ENCODE measurements around the gene HSPA2.
"Not testable (repeated sequence)": the region's sequence is repeated elsewhere in the genome, so short reads cannot be mapped to it uniquely, and the experiment has no call there.

HSPA2 gene

DNA sequence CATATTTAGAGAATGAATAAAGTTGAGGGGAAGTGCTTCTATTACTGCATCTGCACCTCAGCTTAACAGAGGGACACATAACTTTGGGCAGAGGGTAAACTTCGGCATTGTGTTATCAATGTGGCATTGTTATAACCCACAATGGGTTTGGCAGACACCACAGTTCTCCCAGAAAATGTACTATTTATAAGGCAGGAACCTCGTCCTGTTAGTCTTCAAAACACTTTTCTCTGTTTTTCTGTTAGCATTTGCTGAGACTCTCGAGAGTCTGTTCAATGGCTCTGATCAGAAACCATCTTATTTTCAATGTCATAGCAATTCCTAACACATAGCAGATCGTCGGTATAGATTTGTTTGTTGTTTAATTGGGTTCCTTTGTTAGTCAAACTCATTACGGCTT lies 23.2 kb downstream of the HSPA2 start:
- DNase-seq: no peak

DNA sequence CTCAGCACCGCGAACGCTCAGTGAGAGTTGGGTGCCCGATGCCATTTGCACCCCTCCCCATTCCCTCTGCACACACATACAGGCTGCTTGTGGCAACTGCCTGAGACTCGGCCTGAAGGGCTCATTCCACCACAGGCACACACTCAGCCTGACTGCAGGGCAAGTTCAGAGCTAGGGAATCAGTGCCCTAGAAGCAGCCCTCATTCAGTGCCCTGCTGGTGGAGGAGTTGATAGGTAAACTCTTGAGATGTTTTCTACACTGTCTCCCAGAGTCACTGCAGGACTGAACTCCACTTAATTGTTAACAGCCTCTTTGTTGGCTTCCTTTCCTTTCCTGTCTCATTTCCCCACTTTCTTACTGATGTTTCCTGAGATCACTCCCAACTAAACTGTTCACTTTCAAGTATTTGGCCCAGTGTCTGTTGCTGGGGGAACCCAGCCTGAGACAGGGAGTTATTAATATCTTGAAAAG lies 26.1 kb downstream of the HSPA2 start:
- DNase-seq: no peak

DNA sequence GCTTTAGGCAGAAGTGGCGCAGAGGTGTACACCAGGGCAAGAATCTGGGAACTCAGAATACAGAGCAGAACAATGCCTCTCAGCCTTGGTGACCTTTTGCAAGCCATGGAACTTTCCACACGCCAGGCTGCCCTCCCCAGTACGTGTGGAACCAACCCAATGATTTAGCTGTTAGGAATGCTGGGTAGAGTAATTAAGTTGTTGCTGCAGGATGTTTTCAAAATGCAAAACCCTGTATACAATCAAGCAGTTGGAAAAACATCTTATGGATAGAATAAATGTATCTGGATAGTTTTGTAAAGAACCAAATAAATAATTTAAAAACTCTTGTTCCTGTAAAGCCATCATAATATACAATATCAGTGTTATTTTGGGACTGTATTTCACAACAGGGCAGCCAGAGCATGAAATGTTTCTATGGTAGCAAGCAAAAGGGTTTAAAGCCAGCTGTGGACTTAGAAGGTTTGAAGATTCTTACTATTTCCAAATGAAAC lies 28.6 kb downstream of the HSPA2 start:
- no peak for DNase-seq

DNA sequence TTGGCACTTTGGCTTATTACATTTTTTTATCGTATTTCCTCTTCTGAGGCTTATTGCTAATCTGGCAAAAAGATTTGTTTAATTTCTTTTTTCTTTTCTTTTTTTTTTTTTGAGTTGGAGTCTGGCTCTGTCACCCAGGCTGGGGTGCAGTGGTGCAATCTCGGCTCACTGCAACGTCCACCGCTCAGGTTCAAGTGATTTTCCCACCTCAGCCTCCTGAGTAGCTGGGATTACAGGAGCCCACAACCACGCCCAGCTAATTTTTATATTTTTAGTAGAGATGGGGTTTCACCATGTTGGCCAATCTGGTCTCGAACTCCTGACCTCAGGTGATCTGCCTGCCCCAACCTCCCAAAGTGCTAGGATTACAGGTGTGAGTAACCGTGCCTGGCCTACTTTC lies 29.1 kb downstream of the HSPA2 start:
- not testable (repeated sequence) for DNase-seq

DNA sequence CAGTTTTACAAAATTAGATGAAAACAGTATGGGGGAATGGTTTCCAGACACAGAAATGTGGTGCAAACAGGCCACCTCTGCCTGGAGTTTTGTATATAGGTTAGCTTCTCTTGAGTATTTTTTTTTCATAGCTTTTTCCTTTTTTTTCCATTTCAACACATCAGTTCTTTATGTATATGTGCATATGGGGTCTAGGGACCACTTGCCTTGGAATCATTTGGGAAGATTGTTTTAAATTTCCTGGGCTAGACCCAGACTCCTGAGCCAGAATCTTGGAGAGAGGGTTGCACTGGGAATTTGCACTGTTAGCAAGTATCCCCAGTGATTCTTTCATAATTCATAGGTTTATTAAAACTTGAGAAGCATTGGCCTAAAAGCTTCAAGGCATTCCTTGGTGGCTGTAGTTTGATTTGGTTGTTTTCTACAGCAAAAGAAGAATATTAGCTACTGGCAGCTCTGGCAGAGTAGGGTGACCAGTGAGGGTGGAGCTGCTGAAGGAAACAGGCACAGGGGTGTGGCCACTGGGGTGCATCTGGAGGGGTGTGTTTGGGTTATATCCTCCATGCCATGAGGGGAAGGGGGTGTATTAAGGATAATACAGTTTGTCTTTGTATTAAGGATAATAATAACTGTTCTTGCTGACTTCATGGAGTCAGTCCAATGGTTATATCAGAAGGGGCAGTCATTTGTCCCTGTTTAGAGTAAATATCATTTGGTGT lies 32.0 kb downstream of the HSPA2 start:
- DNase-seq: no peak

DNA sequence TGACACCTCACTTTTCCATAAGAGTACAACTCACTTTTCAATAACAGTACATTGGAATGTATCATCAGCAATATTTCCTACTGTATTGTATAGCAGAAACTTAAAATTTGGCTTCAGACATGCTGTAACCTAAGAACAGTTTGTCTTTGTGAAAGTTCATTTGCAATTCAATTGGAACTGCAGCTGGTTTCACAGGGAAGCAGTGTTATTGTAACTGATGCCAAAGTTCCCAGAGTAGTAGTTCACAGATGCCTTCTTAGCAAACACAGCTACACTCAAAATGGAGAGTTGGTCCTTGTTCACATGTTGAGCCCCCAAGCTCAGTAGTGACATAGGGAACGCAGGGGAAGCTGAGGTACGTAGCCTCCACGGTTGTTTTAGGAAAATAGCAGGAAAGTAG lies 32.6 kb downstream of the HSPA2 start:
- DNase-seq: no peak

DNA sequence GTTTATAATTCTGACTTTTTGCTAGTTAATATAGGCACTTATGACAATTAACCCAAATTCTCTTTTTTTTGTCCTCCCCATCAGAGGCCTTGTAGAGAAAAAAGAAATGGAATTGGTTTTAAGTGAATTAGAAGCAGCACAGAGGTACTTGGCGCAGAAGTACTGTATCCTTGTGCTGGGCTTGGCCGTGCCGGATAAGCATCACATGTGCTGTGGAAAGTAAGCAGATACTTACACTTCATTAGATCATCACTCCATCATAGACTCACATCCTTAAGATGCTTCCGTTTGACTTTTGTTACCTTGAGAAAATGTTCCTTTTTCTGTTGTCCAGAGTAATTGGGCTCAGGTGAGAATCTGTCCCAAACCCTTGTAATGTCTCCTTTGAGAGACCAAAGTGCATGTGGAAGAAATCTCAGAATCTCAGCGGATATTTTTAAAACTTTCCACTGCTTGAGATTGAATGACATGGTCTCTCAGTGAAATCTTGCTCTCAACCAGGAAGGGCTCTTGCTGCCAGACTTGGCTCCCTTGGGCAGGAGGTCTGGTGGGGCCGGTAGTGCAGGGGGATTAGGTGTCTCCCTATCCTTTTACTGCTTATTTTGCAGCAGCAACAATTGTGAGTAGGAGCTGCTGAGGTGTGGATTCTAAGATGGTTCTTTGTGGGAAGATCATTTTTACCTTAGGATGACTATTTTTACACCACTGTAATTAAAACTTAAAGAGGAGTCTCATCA lies 34.0 kb downstream of the HSPA2 start:
- DNase-seq: no peak

DNA sequence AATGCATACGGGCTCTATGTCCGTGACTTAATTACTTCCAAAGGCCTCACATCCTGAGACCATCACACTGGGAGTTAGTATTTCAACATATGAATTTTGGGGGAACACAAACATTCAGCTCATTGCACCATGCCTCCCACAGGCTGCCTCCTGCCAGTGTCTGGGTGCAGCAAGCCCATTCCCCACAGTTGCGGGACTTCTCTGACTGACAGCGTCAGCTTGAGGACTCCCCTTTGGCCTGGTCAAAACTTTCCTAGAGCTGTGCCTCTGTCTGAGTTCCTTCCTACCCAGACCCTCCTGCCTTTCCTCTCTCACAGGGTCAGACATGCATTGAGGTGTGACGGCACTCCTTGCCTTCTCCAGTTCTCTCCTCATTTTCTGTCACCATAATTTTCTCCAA lies 36.7 kb downstream of the HSPA2 start:
- DNase-seq: no peak

DNA sequence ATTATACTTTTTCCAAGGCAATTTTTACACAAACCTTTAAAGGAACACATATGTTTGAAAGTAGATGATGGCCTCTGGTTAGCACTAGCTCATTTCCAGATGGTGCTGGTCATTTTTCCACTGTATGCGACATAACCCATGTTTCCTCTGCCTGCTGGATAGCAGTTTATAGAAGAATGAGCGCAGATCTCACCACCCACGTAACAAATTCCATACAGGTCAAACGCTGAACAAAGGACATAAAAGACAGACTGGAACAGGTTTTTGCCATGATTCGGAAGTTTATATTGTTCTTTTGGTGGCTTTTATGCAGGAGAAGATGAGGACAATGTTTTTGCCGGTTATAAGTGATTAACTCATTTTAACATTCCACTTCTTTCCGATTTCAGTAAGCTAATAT lies 39.9 kb downstream of the HSPA2 start:
- DNase-seq: no peak

DNA sequence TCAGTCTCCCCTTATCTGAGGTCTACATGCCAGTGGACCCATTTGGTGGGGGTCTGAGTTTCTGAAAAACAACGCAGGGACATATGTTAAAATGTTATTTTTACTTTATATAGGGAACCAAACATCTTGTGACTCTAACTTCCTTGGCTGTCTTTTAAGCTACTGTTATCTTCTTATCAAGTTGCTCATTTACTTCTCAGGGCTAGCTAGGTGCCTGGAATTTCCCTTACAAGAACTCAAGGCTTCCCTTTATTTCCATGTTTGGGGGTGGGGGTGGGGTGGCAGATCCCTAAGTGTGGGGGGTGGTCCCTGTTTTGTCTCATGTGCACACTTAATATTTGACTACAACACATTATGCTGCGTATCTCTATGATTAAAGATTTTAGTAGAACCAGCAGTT lies 40.8 kb downstream of the HSPA2 start:
- no peak for DNase-seq

DNA sequence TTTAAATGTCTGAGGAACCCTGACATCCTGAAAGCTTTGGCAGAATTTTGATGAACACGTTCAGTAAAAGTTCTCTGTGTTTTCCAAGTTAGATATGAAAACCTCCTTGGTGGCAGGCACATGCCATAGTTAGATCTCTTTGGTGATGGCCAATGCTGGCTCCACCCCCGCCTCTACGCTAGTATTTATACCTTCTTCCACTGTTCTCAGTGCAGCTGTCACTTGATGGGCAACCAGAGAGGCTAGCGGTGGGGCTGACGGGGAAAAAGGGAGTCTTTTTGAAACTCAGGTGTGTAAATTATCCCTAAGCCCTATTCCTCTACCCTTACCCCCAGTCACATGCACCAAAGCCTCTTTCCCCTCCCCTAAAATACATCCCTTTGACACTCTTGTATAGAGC lies 41.3 kb downstream of the HSPA2 start:
- no peak for DNase-seq

DNA sequence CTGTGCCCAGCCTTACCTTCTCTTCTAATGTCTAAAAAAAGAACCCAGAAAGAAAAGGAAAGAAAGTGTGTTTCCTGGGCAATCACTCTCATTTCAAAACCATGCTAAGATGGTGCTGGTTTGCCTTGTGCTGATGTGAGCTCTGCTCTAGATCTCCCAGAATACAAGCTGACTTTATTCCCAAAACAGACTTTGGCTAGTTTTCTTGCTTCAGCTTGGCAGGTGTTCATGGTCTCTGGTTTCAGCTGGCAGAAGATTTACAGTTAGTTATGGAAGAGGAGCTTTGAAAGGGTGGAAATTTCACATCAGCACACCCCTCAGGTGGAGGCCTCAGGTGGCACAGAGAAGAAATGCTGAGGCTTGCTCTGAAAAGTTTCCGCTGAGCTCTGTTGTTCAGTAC lies 43.6 kb downstream of the HSPA2 start:
- DNase-seq: no peak

DNA sequence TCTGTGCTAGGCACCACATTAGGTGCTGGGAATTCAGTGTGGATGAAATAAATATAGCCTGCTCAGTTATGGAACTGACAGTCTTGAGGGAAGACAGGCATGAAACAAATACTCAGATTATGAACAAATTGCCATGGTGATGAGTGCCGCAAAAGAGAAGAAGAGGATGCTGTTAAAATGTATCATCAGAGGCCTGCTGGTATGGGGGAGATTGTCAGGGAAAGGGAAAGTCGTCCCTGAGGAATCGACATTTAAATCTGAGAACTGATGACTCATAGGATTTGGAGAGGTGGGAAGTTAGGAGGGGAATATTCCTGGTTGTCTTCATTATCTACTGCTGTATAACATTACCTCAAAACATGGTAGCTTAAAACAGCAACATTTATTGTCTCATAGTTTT lies 51.3 kb downstream of the HSPA2 start:
- no peak for DNase-seq
